ENCODE measurements around the gene CD160.

The CD160 gene

GRCh38 chr1:145747398-145748247, 28.3 kb downstream of the CD160 start:
- no peak overlapping the region for H3K4me3 ChIP-seq (replicated peaks; ENCODE audit: low read depth, low read length)
- no peak for TF ChIP-seq CTCF (IDR thresholded peaks at IDR 0.05; ENCODE audit: low read depth, low read length, missing control alignments)
- no peak for DNase-seq (ENCODE audit: extremely low read depth, low read depth)

- no peak for TF ChIP-seq CTCF (IDR thresholded peaks at IDR 0.05; ENCODE audit: low read depth, low read length, missing control alignments)
- no peak for DNase-seq (ENCODE audit: extremely low read depth, low read depth)
- no peak overlapping the region for H3K4me3 ChIP-seq (replicated peaks; ENCODE audit: low read depth, low read length)
Observed at GRCh38 chr1:145750426-145750825, 31.1 kb downstream of the CD160 start.

- H3K4me3 ChIP-seq (replicated peaks; ENCODE audit: low read depth, low read length): no peak overlapping the region
- peak; percentile 93 for DNase-seq (ENCODE audit: extremely low read depth, low read depth)
- TF ChIP-seq CTCF (IDR thresholded peaks at IDR 0.05; ENCODE audit: low read depth, low read length, missing control alignments): no peak
Observed at GRCh38 chr1:145751491-145752037, 32.3 kb downstream of the CD160 start.

DNA sequence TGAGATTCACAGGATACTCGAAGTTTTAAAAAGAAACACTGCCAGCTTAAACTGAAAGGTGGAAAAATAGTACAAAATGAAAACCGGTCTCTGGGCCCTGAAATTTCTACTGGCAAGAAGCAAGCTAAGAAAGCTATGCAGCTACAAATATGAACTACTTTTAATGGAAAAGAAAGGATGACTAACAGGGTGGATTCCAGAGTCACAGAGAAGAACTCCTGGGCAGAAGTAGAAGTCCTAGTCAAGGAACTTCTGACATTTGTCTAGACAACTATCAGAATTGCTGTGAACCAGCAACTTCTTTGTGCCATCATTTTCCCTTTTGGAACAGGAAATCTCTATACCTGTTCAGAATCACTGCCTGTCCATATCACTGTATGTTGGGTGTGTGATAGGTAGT, 38.1 kb downstream of the CD160 start:
- TF ChIP-seq CTCF (IDR thresholded peaks at IDR 0.05; ENCODE audit: low read depth, low read length, missing control alignments): no peak
- no peak overlapping the region for H3K4me3 ChIP-seq (replicated peaks; ENCODE audit: low read depth, low read length)
- no peak for DNase-seq (ENCODE audit: extremely low read depth, low read depth)

GRCh38 chr1:145758116-145758515, 38.8 kb downstream of the CD160 start:
- no peak for TF ChIP-seq CTCF (IDR thresholded peaks at IDR 0.05; ENCODE audit: low read depth, low read length, missing control alignments)
- DNase-seq (ENCODE audit: extremely low read depth, low read depth): no peak

GRCh38 chr1:145758575-145758974, 39.3 kb downstream of the CD160 start:
- DNase-seq (ENCODE audit: extremely low read depth, low read depth): no peak
- no peak overlapping the region for H3K4me3 ChIP-seq (replicated peaks; ENCODE audit: low read depth, low read length)
- TF ChIP-seq CTCF (IDR thresholded peaks at IDR 0.05; ENCODE audit: low read depth, low read length, missing control alignments): no peak

More at GRCh38 chr1:145758116-145758515, 38.8 kb downstream of the CD160 start:
- no peak overlapping the region for H3K4me3 ChIP-seq (replicated peaks; ENCODE audit: low read depth, low read length)
